ENCODE data around the gene MBOAT7. TPM values are rescaled to one million over a fixed set of nuclear protein-coding genes. Genes with fewer than 3 reads are reported as not detected.

The MBOAT7 gene
- polyA plus RNA-seq, 1 experiment: 45.1 TPM

DNA sequence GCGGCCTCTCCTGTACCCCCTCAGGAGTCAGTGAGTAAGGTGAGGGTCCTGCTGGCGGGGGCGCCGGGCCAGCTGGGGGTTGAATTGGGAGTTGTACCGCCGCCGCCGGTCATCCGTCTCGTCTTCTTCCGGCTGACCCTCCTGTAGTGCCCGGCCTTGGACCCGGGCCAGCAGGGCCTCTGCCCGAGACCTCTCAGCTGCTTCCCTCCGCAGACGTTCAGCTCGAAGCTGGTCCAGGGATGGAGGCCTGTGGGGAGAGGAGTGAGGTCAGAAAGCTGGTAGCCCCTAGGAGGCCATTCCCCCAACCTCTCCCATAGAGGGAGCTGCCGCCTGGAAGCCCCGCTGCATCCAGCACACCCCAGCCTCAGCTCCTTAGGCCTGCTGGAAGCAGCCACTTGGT, 33.7 kb downstream of the MBOAT7 start:
- CTCF ChIA-PET: no interaction called here
- TF ChIP-seq, protein P1, sequence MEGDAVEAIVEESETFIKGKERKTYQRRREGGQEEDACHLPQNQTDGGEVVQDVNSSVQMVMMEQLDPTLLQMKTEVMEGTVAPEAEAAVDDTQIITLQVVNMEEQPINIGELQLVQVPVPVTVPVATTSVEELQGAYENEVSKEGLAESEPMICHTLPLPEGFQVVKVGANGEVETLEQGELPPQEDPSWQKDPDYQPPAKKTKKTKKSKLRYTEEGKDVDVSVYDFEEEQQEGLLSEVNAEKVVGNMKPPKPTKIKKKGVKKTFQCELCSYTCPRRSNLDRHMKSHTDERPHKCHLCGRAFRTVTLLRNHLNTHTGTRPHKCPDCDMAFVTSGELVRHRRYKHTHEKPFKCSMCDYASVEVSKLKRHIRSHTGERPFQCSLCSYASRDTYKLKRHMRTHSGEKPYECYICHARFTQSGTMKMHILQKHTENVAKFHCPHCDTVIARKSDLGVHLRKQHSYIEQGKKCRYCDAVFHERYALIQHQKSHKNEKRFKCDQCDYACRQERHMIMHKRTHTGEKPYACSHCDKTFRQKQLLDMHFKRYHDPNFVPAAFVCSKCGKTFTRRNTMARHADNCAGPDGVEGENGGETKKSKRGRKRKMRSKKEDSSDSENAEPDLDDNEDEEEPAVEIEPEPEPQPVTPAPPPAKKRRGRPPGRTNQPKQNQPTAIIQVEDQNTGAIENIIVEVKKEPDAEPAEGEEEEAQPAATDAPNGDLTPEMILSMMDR (IDR thresholded peaks at IDR 0.05; ENCODE audit: low read depth, low read length): no peak
- POLR2A ChIA-PET: interaction anchor here (0.9 kb wide), 1 partner anchor 19 kb away, joined by 4 read pairs; the partner anchor contains the start of gene CNOT3

DNA sequence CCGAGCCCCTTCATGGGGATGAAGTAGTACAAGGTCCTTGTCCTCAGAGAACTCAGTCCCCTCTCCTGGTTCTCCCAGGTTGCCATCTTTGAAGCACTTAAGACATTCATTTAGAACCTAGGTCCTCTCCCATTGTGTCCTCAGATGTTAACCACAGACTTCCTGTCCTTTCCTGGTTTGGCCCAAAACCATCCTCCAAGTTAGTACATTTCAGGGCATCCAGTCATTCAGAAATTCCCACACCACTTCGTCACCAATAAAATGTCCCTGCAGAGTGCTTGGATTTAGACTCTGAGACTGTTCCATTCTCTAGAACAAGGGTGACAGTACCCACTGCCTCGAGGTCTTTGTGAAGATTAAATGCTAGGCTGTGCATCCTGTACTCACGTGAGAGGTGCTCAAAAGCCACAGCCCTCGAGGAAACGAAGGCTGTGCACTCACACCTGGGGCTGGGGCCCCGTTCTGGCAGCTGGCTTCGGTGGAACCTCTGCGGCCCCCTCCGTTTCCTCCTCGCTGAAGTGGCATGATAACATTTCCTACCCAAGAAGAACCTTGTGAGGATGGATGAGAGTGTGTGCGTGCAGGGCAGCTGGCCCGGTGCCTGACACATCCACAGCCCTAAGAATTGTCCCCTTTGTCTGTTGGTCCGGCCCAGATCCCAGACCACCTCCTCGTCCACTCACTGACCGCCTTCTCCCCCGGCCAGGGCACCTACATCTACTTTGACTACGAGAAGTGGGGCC, 34.6 kb downstream of the MBOAT7 start:
- Histone ChIP-seq H3K4me3 (ENCODE audit: low read depth, low read length) (no peak overlapping the region), H3K9me3 (ENCODE audit: control insufficient read depth, insufficient read depth, low read length) (no peaks in the 10 kb centered on the region), H3K27me3 (ENCODE audit: control insufficient read depth, insufficient read depth, low read length) (no peaks in the 10 kb centered on the region), H3K27ac (ENCODE audit: low read depth, low read length) (no peak overlapping the region)
- CTCF ChIA-PET: no interaction called here
- POLR2A ChIA-PET: no interaction called here
- DNase-seq (ENCODE audit: low read depth, low spot score): no peak
- TF ChIP-seq, protein P1 (IDR thresholded peaks at IDR 0.05; ENCODE audit: low read depth, low read length): no peak

More for the DNA sequence above, 33.7 kb downstream of the MBOAT7 start:
- Histone ChIP-seq H3K27ac (ENCODE audit: low read depth, low read length) (no peak overlapping the region), H3K4me3 (ENCODE audit: low read depth, low read length) (no peak overlapping the region), H3K9me3 (ENCODE audit: control insufficient read depth, insufficient read depth, low read length) (no peaks in the 10 kb centered on the region), H3K27me3 (ENCODE audit: control insufficient read depth, insufficient read depth, low read length) (no peaks in the 10 kb centered on the region)
- no peak for DNase-seq (ENCODE audit: low read depth, low spot score)

DNA sequence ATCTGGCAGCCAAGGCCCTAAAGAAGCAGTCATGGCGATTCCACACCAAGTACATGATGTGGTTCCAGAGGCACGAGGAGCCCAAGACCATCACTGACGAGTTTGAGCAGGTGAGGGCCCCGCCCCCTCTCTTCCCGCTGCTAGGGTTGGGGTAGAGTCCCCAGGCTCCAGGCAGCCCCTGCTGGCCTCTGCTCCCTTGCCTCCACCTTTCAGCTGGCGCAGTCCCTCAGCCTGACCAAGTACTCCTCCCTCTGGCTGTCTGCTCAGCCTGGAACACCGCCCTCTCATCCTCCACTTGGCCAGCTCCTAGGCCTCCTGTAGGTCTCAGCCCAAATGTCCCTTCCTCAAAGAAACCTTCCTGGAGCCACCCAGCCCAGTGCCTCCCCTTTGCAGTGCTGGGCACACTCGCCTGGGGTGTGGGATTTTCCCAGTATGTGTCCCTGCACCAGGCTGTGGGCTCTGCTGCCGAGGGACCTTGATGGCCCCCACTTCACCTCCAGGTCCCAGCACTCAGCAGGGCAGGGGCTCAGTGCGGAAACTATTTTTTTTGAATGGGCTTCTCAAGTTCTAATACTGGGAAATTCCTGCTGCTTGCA, 35.6 kb downstream of the MBOAT7 start:
- H3K4me3 ChIP-seq (ENCODE audit: low read depth, low read length): no peak overlapping the region
- H3K27me3 ChIP-seq (ENCODE audit: control insufficient read depth, insufficient read depth, low read length): no peaks in the 10 kb centered on the region
- ChIA-PET CTCF (no interaction called here), POLR2A (interaction anchor here (1.2 kb wide), 1 partner anchor 17 kb away, joined by 3 read pairs; no protein-coding TSS in a partner anchor)
- TF ChIP-seq, protein P1 (IDR thresholded peaks at IDR 0.05; ENCODE audit: low read depth, low read length): no peak
- no peak for DNase-seq (ENCODE audit: low read depth, low spot score)
- peak overlapping the region; percentile 31 for H3K27ac ChIP-seq (ENCODE audit: low read depth, low read length)
- no peaks in the 10 kb centered on the region for H3K9me3 ChIP-seq (ENCODE audit: control insufficient read depth, insufficient read depth, low read length)

DNA sequence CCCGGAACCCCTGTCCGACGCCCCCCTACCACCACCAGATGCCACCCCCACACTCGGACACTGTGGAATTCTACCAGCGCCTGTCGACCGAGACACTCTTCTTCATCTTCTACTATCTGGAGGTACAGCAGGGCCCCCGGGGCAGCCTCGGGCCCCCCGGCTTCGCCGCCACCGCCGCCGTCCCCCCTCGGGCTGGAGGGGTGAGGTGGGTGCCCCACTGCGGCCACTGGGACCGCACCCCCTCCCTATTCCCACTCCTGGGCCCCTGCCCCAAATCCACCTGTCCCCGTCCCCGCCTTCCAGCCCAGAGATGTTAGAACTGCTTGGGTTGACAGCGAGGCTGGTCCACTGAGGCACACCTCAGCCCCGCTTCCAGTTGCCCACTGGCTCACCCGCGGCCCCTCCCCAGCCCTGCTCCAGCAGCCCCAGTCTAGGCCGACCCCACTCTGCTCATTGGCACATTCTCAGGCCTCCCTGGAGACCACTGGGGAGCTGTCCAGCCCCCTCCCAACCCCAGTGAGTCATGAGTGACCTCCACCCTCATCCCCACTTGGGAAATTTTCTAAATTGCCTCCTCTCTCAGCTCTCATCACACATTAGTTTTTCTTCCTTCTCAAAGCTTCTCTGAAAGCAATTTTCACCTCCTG, 36.4 kb downstream of the MBOAT7 start:
- ChIA-PET CTCF (no interaction called here), POLR2A (interaction anchor here (1.2 kb wide), 1 partner anchor 16 kb away, joined by 3 read pairs; no protein-coding TSS in a partner anchor)
- Histone ChIP-seq H3K4me3 (ENCODE audit: low read depth, low read length) (no peak overlapping the region), H3K27ac (ENCODE audit: low read depth, low read length) (no peak overlapping the region), H3K27me3 (ENCODE audit: control insufficient read depth, insufficient read depth, low read length) (no peaks in the 10 kb centered on the region), H3K9me3 (ENCODE audit: control insufficient read depth, insufficient read depth, low read length) (no peaks in the 10 kb centered on the region)
- DNase-seq (ENCODE audit: low read depth, low spot score): no peak
- TF ChIP-seq, protein P1 (IDR thresholded peaks at IDR 0.05; ENCODE audit: low read depth, low read length): no peak

DNA sequence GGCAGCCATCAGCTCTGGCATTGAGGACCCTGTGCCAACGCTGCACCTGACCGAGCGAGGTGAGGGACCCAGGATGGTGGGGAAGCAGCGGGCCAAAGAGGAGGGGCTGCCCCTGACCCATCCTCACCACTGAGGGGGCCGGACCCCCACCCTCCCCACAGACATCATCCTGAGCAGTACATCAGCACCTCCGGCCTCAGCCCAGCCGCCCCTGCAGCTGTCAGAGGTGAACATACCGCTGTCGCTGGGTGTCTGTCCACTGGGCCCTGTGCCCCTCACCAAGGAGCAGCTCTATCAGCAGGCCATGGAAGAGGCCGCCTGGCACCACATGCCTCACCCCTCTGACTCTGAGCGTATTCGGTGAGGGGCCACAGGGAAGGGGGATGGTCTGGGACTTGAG, 37.1 kb downstream of the MBOAT7 start:
- H3K27me3 ChIP-seq (ENCODE audit: control insufficient read depth, insufficient read depth, low read length): no peaks in the 10 kb centered on the region
- H3K27ac ChIP-seq (ENCODE audit: low read depth, low read length): no peak overlapping the region
- no peak for DNase-seq (ENCODE audit: low read depth, low spot score)
- H3K9me3 ChIP-seq (ENCODE audit: control insufficient read depth, insufficient read depth, low read length): no peaks in the 10 kb centered on the region
- H3K4me3 ChIP-seq (ENCODE audit: low read depth, low read length): no peak overlapping the region
- ChIA-PET POLR2A (no interaction called here), CTCF (no interaction called here)
- TF ChIP-seq, protein P1 (IDR thresholded peaks at IDR 0.05; ENCODE audit: low read depth, low read length): no peak

All from AG04450 (cell line).